B cell (primary cell): ENCODE results near the gene SFSWAP.

Experiments
- EZH2 ChIP-seq: IDR thresholded peaks from 2 replicates; pipeline ENCODE4 v1.6.1; 2012; ENCODE audit warnings: borderline replicate concordance, low read depth, mild to moderate bottlenecking, moderate library complexity, low read length; ENCODE audit not compliant: insufficient read depth, poor library complexity, severe bottlenecking
- TF ChIP-seq, protein P1 (sequence below): fragments of 200-600 bp; IDR thresholded peaks from one replicate; pipeline ENCODE4 v1.8.0; 2022; ENCODE audit warnings: antibody characterized with exemption, mild to moderate bottlenecking

DNA sequence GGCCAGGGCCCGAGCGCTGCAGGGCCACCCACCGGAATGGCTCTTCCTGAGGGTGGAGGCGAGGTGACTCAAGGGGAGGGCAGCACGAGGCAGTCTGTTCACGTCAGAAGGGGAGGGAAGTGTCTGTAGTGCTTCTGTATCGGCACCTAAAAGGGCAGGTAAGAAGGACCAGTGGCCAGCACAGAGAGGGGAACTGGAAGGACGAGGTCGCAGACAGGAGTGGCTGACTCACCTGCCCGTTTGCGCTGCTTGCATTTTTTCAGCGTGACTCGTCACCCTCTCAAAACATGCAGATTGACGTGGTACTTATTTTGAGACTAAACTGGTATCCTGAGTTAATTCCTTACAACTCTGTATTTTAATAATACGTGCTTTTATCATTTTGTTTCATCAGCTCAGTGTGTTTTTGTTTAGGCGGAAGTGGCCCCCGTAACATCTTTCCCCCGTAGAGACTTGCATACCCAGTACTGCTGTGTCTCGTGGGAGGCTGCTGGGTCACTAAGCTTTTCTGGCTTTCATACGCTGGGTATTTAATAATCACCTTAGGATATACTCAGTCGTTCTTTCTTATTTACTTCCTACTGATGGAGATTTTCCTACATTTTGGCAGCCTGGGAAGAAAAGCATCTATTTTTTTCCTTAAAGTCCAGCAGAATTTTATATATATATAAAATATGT lies 26.4 kb downstream of the SFSWAP start:
- TF ChIP-seq, protein P1, sequence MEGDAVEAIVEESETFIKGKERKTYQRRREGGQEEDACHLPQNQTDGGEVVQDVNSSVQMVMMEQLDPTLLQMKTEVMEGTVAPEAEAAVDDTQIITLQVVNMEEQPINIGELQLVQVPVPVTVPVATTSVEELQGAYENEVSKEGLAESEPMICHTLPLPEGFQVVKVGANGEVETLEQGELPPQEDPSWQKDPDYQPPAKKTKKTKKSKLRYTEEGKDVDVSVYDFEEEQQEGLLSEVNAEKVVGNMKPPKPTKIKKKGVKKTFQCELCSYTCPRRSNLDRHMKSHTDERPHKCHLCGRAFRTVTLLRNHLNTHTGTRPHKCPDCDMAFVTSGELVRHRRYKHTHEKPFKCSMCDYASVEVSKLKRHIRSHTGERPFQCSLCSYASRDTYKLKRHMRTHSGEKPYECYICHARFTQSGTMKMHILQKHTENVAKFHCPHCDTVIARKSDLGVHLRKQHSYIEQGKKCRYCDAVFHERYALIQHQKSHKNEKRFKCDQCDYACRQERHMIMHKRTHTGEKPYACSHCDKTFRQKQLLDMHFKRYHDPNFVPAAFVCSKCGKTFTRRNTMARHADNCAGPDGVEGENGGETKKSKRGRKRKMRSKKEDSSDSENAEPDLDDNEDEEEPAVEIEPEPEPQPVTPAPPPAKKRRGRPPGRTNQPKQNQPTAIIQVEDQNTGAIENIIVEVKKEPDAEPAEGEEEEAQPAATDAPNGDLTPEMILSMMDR = no peak
- TF ChIP-seq EZH2 = no peak
